ENCODE results near the gene TNFRSF8. TPM values are rescaled to one million over a fixed set of nuclear protein-coding genes. Genes with fewer than 3 reads are reported as not detected.
A peak's percentile ranks its signal among the peaks of the same experiment; 100 is the strongest.

TNFRSF8 gene
- total and polyA plus RNA-seq, 2 donors (not counting 1 experiment from before 2014, with no cell fraction given): 0.36 to 0.57 TPM

GRCh38 chr1:12149791-12150175 is 86.7 kb downstream of the TNFRSF8 start:
- ChIA-PET POLR2A (interaction anchor here (1.2 to 5.2 kb wide), 7 partner anchors 8 to 240 kb away, joined by 3 to 30 read pairs (median 8); partner anchors contain the start of gene TNFRSF1B), CTCF (interaction anchor here (1.1 to 15.1 kb wide), 13 partner anchors 10 to 127 kb away, joined by 3 to 169 read pairs (median 6); partner anchors contain the start of gene TNFRSF1B)
- peak overlapping the region; percentile 92 for H3K27ac Mint-ChIP-seq
- H2AFZ ChIP-seq (ENCODE audit: insufficient read depth, low read depth, low read length, poor library complexity, severe bottlenecking): no peak overlapping the region
- peak overlapping the region; percentile 72 for H3K4me2 ChIP-seq (replicated peaks; ENCODE audit: low read depth, low read length, poor library complexity, severe bottlenecking)
- WGBS (ENCODE audit: insufficient coverage): 90% methylated on average over 6 of the region's 6 CpGs
- peaks cover 84 to 97% of the 10 kb centered on the region in 2 donors for H3K4me1 ChIP-seq (ENCODE audit: control insufficient read depth in 2 of 2, insufficient read depth in 2 of 2, low read length in 2 of 2)
- peaks cover 88% of the 10 kb centered on the region for H3K4me1 Mint-ChIP-seq
- peak overlapping the region; percentile 69 for H3K4me3 Mint-ChIP-seq
- DNase-seq: no peak
- intact Hi-C loops (cut with micrococcal nuclease): loop anchor here (10.0 kb wide), 1 partner anchor 245 kb away; no protein-coding TSS in a partner anchor
- H3K27me3 Mint-ChIP-seq: no peaks in the 10 kb centered on the region
- H3K4me3 ChIP-seq (ENCODE audit: control extremely low read depth in 1 of 5, extremely low read depth in 1 of 5, insufficient read depth in 1 of 5, low read depth in 2 of 5, low read length in 4 of 5): peak overlapping the region in 1 of 5 experiments; percentile 47
- no peaks in the 10 kb centered on the region for H4K20me1 ChIP-seq (ENCODE audit: control insufficient read depth, insufficient read depth, low read length, poor library complexity, severe bottlenecking)
- H3K36me3 ChIP-seq (replicated peaks in 1 of 2; ENCODE audit: control extremely low read depth in 1 of 2, control insufficient read depth in 1 of 2, extremely low read depth in 1 of 2, insufficient read depth in 2 of 2, low read length in 1 of 2): no peaks in the 10 kb centered on the region
- H3K79me2 ChIP-seq (ENCODE audit: control insufficient read depth, insufficient read depth, low read length): no peaks in the 10 kb centered on the region
- TF ChIP-seq EZH2 (IDR thresholded peaks at IDR 0.05; ENCODE audit: borderline replicate concordance, insufficient read depth, low read depth, low read length, poor library complexity, severe bottlenecking) (no peak), CTCF (IDR thresholded peaks at IDR 0.05) (no peak)
- H3K27ac ChIP-seq (ENCODE audit: low read length in 2 of 2): peak overlapping the region; percentile 93
- peak overlapping the region; percentile 8 for H3K9ac ChIP-seq (ENCODE audit: low read length)
- ATAC-seq (ENCODE audit: low read depth): no peak
- peaks cover 0 to 17% (median 0%) of the 10 kb centered on the region in 3 donors for H3K9me3 ChIP-seq (ENCODE audit: control extremely low read depth in 1 of 3, control insufficient read depth in 2 of 3, insufficient read depth in 1 of 3, low read length in 2 of 3)
- H3K27me3 ChIP-seq (replicated peaks in 1 of 4; ENCODE audit: control extremely low read depth in 1 of 4, control insufficient read depth in 3 of 4, insufficient read depth in 4 of 4, low read length in 3 of 4): no peaks in the 10 kb centered on the region
- H3K9me3 Mint-ChIP-seq (ENCODE audit: insufficient read depth): no peaks in the 10 kb centered on the region
